Inflammatory macrophage treated with lipopolysaccharide for 4 hours (primary cell): ENCODE data around the gene AHSG.

Experiments used
- DNase-seq: peaks from one replicate; pipeline ENCODE4 v3.0.0-alpha.2; 2020

AHSG gene

GRCh38 chr3:186643493-186643892 lies 30.6 kb downstream of the AHSG start:
- no peak for DNase-seq

DNA sequence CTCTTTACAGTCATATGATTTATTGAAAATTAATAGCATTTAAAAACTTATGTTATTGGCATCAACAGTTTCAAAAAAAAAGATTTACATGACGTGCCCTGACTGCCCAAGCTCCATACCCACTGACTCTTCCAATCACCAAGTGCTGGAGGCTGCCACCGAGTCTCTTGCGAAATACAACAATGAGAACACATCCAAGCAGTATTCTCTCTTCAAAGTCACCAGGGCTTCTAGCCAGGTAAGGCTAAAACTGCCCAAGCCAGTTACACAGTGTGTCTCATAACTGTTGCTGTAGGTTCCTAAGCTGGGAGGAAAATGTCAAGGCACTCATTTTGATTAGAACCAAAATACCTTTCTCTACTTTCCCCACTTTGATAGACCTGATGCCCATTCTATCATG lies 31.8 kb downstream of the AHSG start:
- DNase-seq = no peak

- no peak for DNase-seq
These were observed 33.2 kb downstream of the AHSG start for GRCh38 chr3:186646106-186646505.

GRCh38 chr3:186646841-186647240 lies 34.0 kb downstream of the AHSG start:
- no peak for DNase-seq

- no peak for DNase-seq
These were observed 36.0 kb downstream of the AHSG start for GRCh38 chr3:186648851-186649250.

- no peak for DNase-seq
These were observed 38.9 kb downstream of the AHSG start for GRCh38 chr3:186651678-186652215.

DNA sequence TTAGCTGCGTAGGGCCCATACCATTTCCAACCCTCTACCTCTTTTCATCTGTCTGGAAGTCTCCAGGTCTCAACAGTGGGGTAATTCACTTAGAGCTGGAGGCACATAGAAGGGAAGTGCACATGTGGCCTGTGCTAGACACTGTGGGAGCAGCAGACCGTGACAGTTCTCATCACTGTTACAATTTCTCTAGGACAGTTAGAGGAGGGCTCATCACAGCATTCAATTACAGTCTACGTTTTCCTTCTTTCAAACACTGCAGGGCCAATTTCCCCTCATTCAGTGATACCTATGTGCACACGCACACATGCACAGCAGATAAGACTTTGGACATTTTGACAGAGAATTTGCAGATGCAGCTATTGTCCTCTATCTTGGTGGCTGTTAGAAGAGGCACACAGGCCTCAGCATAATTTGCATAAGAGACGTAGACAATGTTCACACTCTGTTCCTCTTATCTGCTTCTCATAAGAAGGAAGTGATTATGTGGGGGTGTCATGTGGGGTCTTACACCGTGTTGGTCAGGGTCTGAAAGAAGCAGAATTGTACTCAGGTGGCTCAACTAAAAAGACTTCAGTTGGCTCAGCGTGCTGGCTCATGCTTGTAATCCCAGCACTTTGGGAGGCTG lies 40.3 kb downstream of the AHSG start:
- DNase-seq = no peak

DNA sequence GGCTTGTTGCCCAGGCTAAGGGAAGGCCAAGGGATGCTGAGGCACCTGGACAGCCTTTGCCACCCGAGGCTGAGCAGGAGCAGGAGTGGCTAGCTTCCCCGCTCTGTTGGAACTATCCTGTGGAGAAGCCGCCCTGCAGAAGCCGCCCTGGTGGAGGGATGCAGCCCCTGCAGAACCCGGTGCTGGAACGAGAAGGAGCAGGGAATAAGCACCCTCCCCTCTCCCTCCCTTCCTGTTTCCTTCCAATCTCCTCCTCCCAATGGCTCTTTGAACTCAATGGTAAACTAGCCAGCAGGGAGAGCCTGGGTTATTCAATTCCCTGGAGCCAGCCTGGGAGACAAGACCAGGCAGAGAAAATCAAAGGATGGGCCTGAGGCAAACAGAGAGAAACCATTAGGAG lies 41.1 kb downstream of the AHSG start:
- DNase-seq = no peak

DNA sequence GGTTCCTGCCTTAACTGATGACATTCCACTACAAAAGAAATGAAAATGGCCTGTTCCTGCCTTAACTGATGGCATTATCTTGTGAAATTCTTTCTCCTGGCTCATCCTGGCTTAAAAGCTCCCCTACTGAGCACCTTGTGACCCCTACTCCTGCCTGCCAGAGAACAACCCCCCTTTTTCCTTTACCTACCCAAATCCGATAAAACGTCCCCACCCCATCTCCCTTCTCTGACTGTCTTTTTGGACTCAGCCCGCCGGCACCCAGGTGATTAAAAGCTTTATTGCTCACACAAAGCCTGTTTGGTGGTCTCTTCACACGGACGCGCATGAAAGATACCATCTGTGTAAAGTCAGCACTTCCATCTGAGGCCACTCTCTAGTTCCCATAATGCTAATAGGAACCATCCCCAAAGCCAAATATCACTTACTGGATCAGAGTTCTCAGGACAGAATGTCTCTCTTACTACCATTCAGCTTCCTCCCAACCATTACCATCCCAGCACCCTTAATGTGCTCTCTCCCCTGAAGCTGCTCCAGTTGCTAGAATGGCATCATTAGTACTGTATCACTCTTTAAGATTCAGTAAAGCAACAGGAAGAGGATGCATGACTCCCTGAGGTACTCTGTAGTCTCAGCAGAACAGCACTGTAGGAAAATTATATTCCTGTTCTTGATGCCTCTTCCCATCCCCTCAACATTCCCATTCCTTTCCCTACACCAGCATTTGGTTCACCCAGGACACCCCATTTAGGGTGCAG lies 50.7 kb downstream of the AHSG start:
- no peak for DNase-seq

- DNase-seq = no peak
These were observed 51.2 kb downstream of the AHSG start for GRCh38 chr3:186664119-186664495.

- no peak for DNase-seq
These were observed 51.6 kb downstream of the AHSG start for GRCh38 chr3:186664506-186664905.

GRCh38 chr3:186665625-186666188 lies 52.8 kb downstream of the AHSG start, which contains the start of gene HRG:
HRG (plus strand) TSS chr3:186666014; CDS start chr3:186666032, 18 bp downstream.
- no peak for DNase-seq

GRCh38 chr3:186668426-186668825 lies 55.6 kb downstream of the AHSG start:
- no peak for DNase-seq

GRCh38 chr3:186669378-186670084 lies 56.7 kb downstream of the AHSG start:
- DNase-seq = no peak

DNA sequence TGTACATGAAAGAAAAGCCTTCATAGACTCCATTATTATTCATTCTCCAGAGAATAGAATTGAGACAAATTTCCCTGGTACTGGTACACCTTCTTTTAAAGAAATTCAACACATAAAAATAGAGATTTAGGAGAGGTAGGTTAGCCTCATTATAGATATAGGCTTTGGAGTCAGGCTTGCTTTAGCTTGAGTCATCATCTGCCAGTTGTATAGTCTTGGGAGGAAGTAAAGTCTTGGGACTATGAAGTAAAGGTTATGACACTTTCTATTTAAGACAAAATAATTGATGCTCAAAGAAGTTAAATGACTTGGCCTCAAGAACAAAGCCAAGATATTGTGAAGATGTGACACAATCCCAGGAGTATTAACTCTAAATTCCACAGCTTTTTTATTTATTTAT lies 57.3 kb downstream of the AHSG start:
- peak; percentile 43 for DNase-seq
